Amygdala (tissue), 56 donors: ENCODE results near the gene CDHR3.
A peak's percentile ranks its signal among the peaks of the same experiment; 100 is the strongest.
"Not testable (repeated sequence)": the region's sequence is repeated elsewhere in the genome, so short reads cannot be mapped to it uniquely, and the experiment has no call there.

ENCODE experiments used
- DNase-seq, 56 donors: peaks; one replicate each; lab custom pipeline; 2025; lab: John Stamatoyannopoulos, UW

The CDHR3 gene

GRCh38 chr7:105990727-105991453 lies 27.8 kb downstream of the CDHR3 start:
- DNase-seq: peak in 8 of 56 donors; percentile 3 to 58 (median 15)

DNA sequence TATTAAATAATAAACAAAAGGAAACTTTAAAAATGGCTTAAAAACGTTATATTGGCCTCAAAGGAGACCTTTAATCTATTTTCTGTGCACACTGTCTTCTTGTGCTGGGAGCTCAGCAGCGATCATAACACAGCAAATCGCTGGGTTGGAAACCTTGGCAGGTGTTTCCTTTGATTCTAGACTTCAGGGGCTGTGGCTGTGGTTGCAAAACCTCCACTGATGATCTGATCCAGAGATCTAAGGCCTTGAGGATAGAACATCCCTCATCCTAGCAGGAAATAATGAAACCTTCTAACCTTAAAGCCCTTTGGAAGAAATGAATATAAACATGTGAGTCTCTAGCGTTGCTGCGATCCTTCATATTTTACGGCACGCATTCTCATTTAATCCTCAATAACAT lies 29.8 kb downstream of the CDHR3 start:
- DNase-seq: no peak

GRCh38 chr7:105996860-105997737 lies 34.0 kb downstream of the CDHR3 start:
- no peak for DNase-seq

DNA sequence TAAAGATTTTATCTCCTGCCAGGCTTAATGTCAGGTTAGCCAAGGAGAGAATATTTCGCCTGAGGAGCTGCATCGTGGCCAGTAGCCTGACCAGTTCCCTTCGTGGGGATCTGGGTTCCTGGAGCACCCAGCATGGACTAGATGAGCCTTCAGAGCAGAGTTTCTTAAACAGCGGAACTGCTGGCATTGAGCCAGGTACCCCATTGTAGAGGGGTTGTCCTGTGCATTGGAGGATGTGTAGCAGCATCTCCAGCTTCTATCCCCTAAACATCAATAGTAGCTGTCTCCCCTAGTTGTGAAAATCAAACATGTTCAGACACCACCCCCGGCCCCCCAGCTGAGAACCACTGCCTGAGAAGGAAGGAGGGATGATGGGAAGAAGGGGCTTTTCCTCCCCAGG lies 36.2 kb downstream of the CDHR3 start:
- no peak for DNase-seq

DNA sequence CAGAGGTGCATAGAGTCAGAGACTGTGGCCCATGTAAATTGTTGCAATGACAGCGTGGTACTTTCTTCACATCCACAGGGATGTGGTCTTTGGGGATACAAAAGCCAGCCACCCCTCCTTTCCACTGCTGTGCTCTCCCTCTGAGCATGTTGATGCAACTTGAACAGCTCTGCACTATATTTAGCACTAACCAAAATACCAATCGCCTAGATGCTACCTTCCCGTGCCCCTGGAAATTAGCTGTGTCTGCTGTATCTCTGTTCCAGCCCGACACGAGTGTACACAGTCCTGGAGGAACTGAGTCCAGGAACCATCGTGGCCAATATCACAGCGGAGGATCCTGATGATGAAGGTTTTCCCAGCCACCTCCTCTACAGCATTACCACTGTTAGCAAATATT lies 38.1 kb downstream of the CDHR3 start:
- DNase-seq: no peak

- DNase-seq: no peak
Measured at GRCh38 chr7:106001886-106002285, 38.8 kb downstream of the CDHR3 start.

GRCh38 chr7:106003525-106004064 lies 40.5 kb downstream of the CDHR3 start:
- DNase-seq: no peak

GRCh38 chr7:106006906-106007305 lies 43.8 kb downstream of the CDHR3 start:
- DNase-seq: no peak

GRCh38 chr7:106007796-106008195 lies 44.7 kb downstream of the CDHR3 start:
- not testable (repeated sequence) for DNase-seq

- peak in 55 of 56 donors; percentile 14 to 89 (median 66) for DNase-seq
Measured at GRCh38 chr7:106009503-106010226, 46.6 kb downstream of the CDHR3 start.

GRCh38 chr7:106010331-106010730 lies 47.3 kb downstream of the CDHR3 start:
- DNase-seq: no peak

DNA sequence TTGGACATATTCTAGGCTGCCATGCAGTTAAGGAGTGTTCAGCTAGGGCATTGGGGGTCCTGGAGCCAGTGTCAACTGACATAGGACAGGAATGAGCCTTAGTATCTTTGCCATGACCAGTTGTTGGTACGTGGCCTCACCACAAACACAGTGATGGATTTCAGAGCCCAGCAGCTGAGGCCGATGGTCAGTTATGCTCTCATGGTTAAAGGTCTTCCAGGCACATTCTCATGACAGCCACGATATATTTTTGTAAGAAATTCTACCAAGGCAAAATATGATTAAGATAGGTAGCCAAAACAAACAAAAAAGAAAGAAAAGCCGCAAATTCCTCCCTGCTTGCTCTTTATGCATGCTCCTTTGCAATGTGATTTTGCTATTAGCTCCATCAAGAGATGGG lies 47.8 kb downstream of the CDHR3 start:
- DNase-seq: no peak

GRCh38 chr7:106012184-106012583 lies 49.1 kb downstream of the CDHR3 start:
- no peak for DNase-seq

DNA sequence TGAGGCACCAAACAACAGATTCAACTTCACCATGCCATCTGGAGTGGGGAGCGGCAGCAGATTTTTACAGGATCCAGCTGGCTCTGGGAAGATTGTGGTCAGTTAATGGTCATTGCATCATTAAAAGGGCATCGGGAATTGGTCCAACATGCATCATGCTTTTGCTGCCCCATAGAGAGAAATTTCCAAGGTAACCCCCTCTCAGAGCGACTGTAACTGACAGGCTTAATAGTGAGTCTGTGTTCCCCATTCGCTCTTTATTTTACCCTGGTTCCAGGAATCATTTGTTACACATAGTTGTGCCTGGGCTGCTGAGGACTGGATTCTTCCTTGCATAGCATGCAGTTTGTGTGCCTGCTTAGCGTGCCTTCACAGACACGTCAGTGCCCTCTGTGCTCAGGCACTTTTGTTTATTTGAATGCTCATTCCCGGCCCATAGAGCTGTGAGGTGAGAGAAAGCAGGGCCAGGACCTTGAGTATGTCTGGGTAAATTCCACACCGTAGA lies 49.9 kb downstream of the CDHR3 start:
- DNase-seq: no peak

GRCh38 chr7:106015381-106016218 lies 52.5 kb downstream of the CDHR3 start:
- no peak for DNase-seq

DNA sequence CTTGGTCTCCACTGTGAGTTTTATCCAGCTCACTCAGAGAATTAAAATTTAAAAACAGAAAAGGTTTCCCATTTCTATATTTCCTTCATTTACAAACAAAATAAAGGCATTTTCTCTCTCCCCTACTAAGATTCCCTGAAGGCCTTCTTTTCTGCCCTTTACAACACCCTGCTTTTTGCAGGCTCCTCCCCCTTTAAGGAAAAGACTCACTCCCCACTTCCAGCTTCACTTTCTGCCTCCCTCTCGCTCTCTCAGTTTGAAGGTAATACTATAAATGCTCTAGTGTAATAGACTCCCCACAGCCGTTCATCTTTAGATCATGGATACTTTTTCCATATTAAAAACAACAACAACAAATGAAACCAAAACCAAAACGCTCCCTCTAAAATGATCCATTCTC lies 53.3 kb downstream of the CDHR3 start:
- DNase-seq: no peak

DNA sequence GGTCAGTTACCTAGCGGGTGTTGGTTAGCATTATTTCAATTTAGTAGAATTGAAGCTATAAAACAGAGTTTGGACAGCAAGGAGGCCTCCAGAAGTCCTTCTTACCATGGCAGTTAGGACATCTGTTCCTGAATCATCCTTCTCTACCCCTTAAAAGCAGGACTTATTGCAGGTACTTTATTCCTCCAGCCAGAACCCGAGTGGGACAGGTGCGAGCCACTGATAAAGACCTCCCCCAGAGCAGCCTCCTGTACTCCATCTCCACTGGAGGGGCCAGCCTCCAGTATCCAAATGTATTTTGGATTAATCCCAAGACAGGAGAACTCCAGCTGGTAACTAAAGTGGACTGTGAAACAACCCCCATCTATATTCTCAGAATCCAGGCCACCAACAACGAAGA lies 54.6 kb downstream of the CDHR3 start:
- DNase-seq: no peak

- DNase-seq: no peak
Measured at GRCh38 chr7:106018566-106019469, 55.8 kb downstream of the CDHR3 start.

DNA sequence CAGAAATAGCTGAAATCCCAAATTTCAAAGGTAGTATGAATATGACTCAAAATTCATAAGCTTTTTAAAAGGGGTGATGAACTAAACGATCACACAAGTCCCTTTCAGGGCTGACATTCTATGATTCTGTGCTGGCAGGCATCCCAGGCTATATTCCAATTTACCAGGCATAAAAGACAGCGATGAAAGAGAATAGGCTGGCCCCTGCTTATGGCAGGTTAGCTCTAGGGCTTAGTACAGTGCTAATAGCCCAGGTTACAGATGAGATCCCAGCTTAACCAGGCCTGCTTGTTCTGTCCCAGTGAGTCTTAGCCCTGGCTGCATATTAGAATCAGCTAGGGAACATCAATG lies 56.4 kb downstream of the CDHR3 start:
- no peak for DNase-seq
